Measurements from ENCODE around the gene CDK10. TPM values are rescaled to one million over a fixed set of nuclear protein-coding genes. Genes with fewer than 3 reads are reported as not detected.
A peak's percentile ranks its signal among the peaks of the same experiment; 100 is the strongest.

The CDK10 gene
- total RNA-seq, 1 experiment from 2014 or later = 106 TPM

DNA sequence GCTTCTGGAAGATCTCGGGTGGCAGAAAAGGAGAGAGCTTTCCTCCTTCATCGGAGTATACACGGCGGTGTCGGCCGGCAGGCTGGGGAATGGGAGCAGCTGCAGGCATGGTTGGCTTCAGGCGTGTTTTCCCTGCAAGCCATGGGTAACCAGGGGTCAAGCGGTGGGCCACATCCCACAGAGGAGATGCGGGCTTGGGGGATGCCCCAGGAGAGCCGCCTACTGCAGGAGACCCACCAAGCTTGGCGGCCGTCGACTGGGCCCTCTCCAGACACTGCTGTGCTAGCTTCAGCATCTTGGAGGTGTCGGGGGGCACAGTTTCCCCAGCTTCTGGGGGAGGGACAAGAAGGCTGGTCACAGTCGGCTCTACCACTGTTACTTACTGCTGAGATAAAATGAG is 30.0 kb downstream of the CDK10 start:
- BruUV-seq (replicated peaks) = no TSS peak
- Mint-ChIP-seq H3K9me3 (ENCODE audit: low read depth, unreplicated experiment) (no peaks in the 10 kb centered on the region), H3K27ac (ENCODE audit: unreplicated experiment) (no peak overlapping the region), H3K4me3 (ENCODE audit: low read depth, unreplicated experiment) (no peak overlapping the region), H3K4me1 (ENCODE audit: low read depth, unreplicated experiment) (peaks cover 31% of the 10 kb centered on the region), H3K36me3 (ENCODE audit: insufficient read depth, unreplicated experiment) (peaks cover 90% of the 10 kb centered on the region), H3K27me3 (ENCODE audit: unreplicated experiment) (no peaks in the 10 kb centered on the region)
- TF ChIP-seq CTCF (IDR thresholded peaks at IDR 0.05; ENCODE audit: unreplicated experiment) = no peak
- CTCF ChIA-PET = interaction anchor here (1.4 kb wide), 1 partner anchor 10 kb away, joined by 3 read pairs; no protein-coding TSS in a partner anchor
- intact Hi-C loops (cut with micrococcal nuclease; ENCODE audit: unreplicated experiment) = no loop called here
- no peak for DNase-seq

- Mint-ChIP-seq H3K27ac (ENCODE audit: unreplicated experiment) (peak overlapping the region; percentile 68), H3K36me3 (ENCODE audit: insufficient read depth, unreplicated experiment) (peaks cover 91% of the 10 kb centered on the region), H3K4me3 (ENCODE audit: low read depth, unreplicated experiment) (peak overlapping the region; percentile 81), H3K4me1 (ENCODE audit: low read depth, unreplicated experiment) (peaks cover 31% of the 10 kb centered on the region), H3K9me3 (ENCODE audit: low read depth, unreplicated experiment) (no peaks in the 10 kb centered on the region), H3K27me3 (ENCODE audit: unreplicated experiment) (no peaks in the 10 kb centered on the region)
- no peak for TF ChIP-seq CTCF (IDR thresholded peaks at IDR 0.05; ENCODE audit: unreplicated experiment)
- CTCF ChIA-PET = interaction anchor here (1.2 kb wide), 1 partner anchor 11 kb away, joined by 4 read pairs; no protein-coding TSS in a partner anchor
- no peak for DNase-seq
- no TSS peak for BruUV-seq (replicated peaks)
- intact Hi-C loops (cut with micrococcal nuclease; ENCODE audit: unreplicated experiment) = no loop called here
Measured at GRCh38 chr16:89716916-89717687, 30.6 kb downstream of the CDK10 start.

DNA sequence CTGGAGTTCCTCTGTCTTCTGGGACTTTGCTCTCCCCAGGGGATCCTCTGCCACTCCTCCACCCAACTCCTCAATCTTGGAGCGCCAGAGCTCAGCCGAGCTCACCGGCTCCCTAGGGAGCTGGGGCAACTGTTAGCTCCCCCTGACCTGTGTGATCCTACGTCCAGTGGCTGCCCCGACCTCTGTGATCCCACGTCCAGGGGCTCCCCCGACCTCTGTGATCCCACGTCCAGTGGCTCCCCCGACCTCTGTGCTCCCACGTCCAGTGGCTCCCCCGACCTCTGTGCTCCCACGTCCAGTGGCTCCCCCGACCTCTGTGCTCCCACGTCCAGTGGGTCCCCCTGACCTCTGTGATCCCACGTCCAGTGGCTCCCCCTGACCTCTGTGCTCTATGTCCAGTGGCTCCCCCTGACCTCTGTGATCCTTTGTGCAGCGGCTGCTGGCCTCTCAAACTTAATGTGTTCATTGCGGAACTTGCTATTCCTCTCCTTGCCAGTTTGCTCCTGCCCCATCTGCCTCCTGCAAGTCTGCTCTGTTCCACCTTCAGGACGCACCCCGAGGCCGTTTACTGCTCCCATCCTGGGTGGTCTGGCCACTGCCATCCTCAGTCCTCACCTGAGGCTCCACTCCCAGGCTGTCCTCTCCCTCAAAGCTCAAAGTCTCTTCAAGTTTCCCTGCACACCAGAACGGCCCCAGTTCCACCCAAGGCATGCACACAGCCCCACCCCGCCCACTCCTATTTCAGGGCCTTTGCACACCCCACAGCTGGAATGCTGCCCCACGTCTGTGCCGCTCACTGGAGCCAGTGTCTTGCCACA is 31.4 kb downstream of the CDK10 start:
- TF ChIP-seq CTCF (IDR thresholded peaks at IDR 0.05; ENCODE audit: unreplicated experiment) = no peak
- intact Hi-C loops (cut with micrococcal nuclease; ENCODE audit: unreplicated experiment) = no loop called here
- Mint-ChIP-seq H3K27me3 (ENCODE audit: unreplicated experiment) (no peaks in the 10 kb centered on the region), H3K9me3 (ENCODE audit: low read depth, unreplicated experiment) (no peaks in the 10 kb centered on the region), H3K27ac (ENCODE audit: unreplicated experiment) (peak overlapping the region; percentile 68), H3K36me3 (ENCODE audit: insufficient read depth, unreplicated experiment) (peaks cover 91% of the 10 kb centered on the region), H3K4me1 (ENCODE audit: low read depth, unreplicated experiment) (peaks cover 37% of the 10 kb centered on the region), H3K4me3 (ENCODE audit: low read depth, unreplicated experiment) (peak overlapping the region; percentile 81)
- no TSS peak for BruUV-seq (replicated peaks)
- DNase-seq = no peak
- CTCF ChIA-PET = interaction anchor here (1.2 kb wide), 1 partner anchor 12 kb away, joined by 4 read pairs; no protein-coding TSS in a partner anchor

- peaks cover 47% of the 10 kb centered on the region for H3K4me1 Mint-ChIP-seq (ENCODE audit: low read depth, unreplicated experiment)
- H3K27ac Mint-ChIP-seq (ENCODE audit: unreplicated experiment) = peak overlapping the region; percentile 68
- no peaks in the 10 kb centered on the region for H3K27me3 Mint-ChIP-seq (ENCODE audit: unreplicated experiment)
- CTCF ChIA-PET = interaction anchor here (0.8 kb wide), 1 partner anchor 20 kb away, joined by 4 read pairs; no protein-coding TSS in a partner anchor
- H3K9me3 Mint-ChIP-seq (ENCODE audit: low read depth, unreplicated experiment) = no peaks in the 10 kb centered on the region
- no TSS peak for BruUV-seq (replicated peaks)
- intact Hi-C loops (cut with micrococcal nuclease; ENCODE audit: unreplicated experiment) = no loop called here
- DNase-seq = peak; percentile 65
- TF ChIP-seq CTCF (IDR thresholded peaks at IDR 0.05; ENCODE audit: unreplicated experiment) = no peak
- H3K4me3 Mint-ChIP-seq (ENCODE audit: low read depth, unreplicated experiment) = peak overlapping the region; percentile 81
- H3K36me3 Mint-ChIP-seq (ENCODE audit: insufficient read depth, unreplicated experiment) = peaks cover 91% of the 10 kb centered on the region
Measured at GRCh38 chr16:89720551-89720812, 34.0 kb downstream of the CDK10 start.

Measured in Calu3 (cell line).